GM10266 (cell line): ENCODE data around the gene ATP9A.
"Not testable (repeated sequence)": the region's sequence is repeated elsewhere in the genome, so short reads cannot be mapped to it uniquely, and the experiment has no call there.

Source experiments
- DNase-seq: peaks from one replicate; pipeline ENCODE4 v3.0.0; 2012; ENCODE audit errors: extremely low spot score
- TF ChIP-seq, protein P1 (sequence below): IDR thresholded peaks from 2 replicates; pipeline ENCODE4 v1.5.1; 2012; ENCODE audit warnings: mild to moderate bottlenecking, low read depth; ENCODE audit not compliant: control insufficient read depth, insufficient read depth; ENCODE audit errors: missing control alignments

The ATP9A gene

GRCh38 chr20:51789434-51789833 lies 21.2 kb upstream of the ATP9A start:
- TF ChIP-seq, protein P1, sequence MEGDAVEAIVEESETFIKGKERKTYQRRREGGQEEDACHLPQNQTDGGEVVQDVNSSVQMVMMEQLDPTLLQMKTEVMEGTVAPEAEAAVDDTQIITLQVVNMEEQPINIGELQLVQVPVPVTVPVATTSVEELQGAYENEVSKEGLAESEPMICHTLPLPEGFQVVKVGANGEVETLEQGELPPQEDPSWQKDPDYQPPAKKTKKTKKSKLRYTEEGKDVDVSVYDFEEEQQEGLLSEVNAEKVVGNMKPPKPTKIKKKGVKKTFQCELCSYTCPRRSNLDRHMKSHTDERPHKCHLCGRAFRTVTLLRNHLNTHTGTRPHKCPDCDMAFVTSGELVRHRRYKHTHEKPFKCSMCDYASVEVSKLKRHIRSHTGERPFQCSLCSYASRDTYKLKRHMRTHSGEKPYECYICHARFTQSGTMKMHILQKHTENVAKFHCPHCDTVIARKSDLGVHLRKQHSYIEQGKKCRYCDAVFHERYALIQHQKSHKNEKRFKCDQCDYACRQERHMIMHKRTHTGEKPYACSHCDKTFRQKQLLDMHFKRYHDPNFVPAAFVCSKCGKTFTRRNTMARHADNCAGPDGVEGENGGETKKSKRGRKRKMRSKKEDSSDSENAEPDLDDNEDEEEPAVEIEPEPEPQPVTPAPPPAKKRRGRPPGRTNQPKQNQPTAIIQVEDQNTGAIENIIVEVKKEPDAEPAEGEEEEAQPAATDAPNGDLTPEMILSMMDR = no peak
- no peak for DNase-seq

DNA sequence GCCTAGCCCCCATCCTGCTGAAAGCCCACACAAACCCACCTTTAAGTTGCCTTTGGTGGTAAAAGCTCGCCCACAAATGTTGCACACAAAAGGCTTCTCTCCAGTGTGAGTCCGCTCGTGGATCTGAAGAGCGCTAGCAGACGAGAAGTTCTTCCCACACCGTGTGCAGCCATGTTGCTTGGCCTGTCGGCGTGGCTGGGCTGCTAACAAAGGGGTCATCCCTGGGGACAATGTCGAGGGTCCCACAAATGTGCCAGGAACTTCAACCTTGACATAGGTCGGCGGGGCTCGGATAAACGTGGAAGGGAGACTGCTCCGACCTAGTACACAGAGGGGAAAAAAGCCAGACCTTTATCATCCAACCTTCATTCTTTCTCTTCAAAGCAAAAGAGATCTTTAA lies 20.6 kb upstream of the ATP9A start:
- no peak for DNase-seq
- TF ChIP-seq, protein P1 = no peak

- DNase-seq = no peak
- TF ChIP-seq, protein P1 = no peak
Measured at GRCh38 chr20:51784299-51784698, 16.1 kb upstream of the ATP9A start.

- not testable (repeated sequence) for DNase-seq
Measured at GRCh38 chr20:51778229-51778759, 10.1 kb upstream of the ATP9A start.

DNA sequence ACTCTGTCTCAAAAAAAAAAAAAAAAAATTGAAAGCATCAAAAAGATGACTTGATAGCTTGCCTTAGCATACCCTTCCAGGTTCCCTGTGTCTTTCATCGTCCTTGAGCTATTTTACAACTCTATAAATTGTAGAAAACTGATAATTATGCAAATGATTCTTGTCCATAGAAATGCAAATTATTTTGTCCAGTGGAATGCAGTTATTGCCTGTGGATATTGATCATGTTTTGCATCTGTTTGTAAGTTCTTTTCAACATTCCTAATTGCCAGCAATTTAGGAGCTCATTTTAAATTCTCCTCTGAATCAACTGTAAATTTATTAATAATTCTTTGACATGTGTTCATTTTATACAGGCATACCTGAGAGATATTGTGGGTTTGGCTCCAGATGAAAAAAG lies 7.1 kb upstream of the ATP9A start:
- no peak for DNase-seq
- TF ChIP-seq, protein P1 = no peak

- no peak for DNase-seq
- TF ChIP-seq, protein P1 = no peak
Measured at GRCh38 chr20:51772236-51772635, 4.0 kb upstream of the ATP9A start.

GRCh38 chr20:51769976-51770615 lies 1.9 kb upstream of the ATP9A start:
- DNase-seq = no peak
- TF ChIP-seq, protein P1 = no peak
